GM12891 (cell line): ENCODE results near the gene TCF12.

Experiments
- PAX5 ChIP-seq: IDR thresholded peaks from 2 replicates; pipeline ENCODE4 v1.6.1; 2011; ENCODE audit warnings: low read length, moderate library complexity, mild to moderate bottlenecking; ENCODE audit not compliant: insufficient read depth, severe bottlenecking
- POLR2A ChIP-seq: IDR thresholded peaks from 2 replicates; pipeline ENCODE4 v1.6.1; 2011; ENCODE audit warnings: low read depth, low read length, control low read depth
- POLR2AphosphoS5 ChIP-seq: IDR thresholded peaks from 2 replicates; pipeline ENCODE4 v1.6.1; 2011; ENCODE audit warnings: low read depth, low read length, control low read depth
- POU2F2 ChIP-seq: IDR thresholded peaks from 2 replicates; pipeline ENCODE4 v1.6.1; 2011; ENCODE audit warnings: low read depth, mild to moderate bottlenecking, control low read depth, low read length, moderate library complexity
- SPI1 ChIP-seq: IDR thresholded peaks from 2 replicates; pipeline ENCODE4 v1.6.1; 2011; ENCODE audit warnings: low read depth, low read length, control low read depth
- TAF1 ChIP-seq: IDR thresholded peaks from 2 replicates; pipeline ENCODE4 v1.6.1; 2011; ENCODE audit warnings: low read depth, low read length, control low read depth

DNA sequence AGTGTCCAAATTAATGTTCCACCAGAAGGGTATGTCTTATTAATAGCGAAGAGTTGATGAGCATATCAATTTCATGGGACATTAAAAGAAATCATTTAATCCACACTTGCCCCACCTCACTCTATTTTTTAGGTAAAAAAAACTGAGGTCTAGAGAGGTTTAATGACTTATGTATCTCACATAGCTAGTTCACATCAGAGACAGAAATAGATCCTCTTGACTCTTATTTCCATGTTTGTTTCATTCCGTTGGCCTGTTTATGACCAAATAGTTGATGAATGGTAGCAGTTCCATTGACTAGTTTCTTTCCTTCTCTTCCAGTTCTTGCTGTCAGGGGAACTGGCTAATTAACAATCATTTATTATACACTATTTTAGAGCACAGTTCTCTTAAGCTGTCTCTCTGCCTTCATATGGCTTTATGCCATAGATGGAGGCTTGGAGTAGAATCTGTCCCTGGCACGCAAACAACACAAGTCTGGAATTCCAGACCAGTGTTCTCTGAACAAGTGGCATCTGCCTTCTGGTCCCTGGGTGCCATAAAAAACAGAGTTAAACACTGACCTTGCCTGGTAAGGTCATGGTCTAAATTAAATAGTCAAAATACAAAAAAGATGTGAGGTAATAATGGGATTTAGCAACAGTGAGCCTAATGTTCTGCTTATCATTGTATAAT, 237.9 kb downstream of the TCF12 start:
- TF ChIP-seq POLR2A: no peak
- TF ChIP-seq SPI1: no peak
- TF ChIP-seq POLR2AphosphoS5: no peak
- no peak for TF ChIP-seq TAF1
- TF ChIP-seq PAX5: no peak
- no peak for TF ChIP-seq POU2F2
